Fibroblast of villous mesenchyme (primary cell): ENCODE measurements around the gene TACSTD2. TPM values are rescaled to one million over a fixed set of nuclear protein-coding genes. Genes with fewer than 3 reads are reported as not detected.
"Not testable (repeated sequence)": the region's sequence is repeated elsewhere in the genome, so short reads cannot be mapped to it uniquely, and the experiment has no call there.

Experiments
- DNase-seq: peaks from one replicate; pipeline ENCODE4 v3.0.0-alpha.2; 2010; ENCODE audit warnings: low read depth
- H3K4me3 ChIP-seq: 2 replicates; pipeline ENCODE4 v1.5.1; 2011; ENCODE audit warnings: low read depth, mild to moderate bottlenecking, low read length
- total RNA-seq: library from RNA; depleted of rRNA; stranded (reverse); fragments of >200 nt; gene quantifications from 2 replicates; pipeline ENCODE4 v1.2.3, GENCODE V29; 2012
- TF ChIP-seq, protein P1 (sequence below): IDR thresholded peaks from 2 replicates; pipeline ENCODE4 v1.5.1; 2012; ENCODE audit warnings: low read depth, mild to moderate bottlenecking, low read length; ENCODE audit not compliant: insufficient read depth

TACSTD2 gene
- total RNA-seq, 1 donor = 17.7 TPM

DNA sequence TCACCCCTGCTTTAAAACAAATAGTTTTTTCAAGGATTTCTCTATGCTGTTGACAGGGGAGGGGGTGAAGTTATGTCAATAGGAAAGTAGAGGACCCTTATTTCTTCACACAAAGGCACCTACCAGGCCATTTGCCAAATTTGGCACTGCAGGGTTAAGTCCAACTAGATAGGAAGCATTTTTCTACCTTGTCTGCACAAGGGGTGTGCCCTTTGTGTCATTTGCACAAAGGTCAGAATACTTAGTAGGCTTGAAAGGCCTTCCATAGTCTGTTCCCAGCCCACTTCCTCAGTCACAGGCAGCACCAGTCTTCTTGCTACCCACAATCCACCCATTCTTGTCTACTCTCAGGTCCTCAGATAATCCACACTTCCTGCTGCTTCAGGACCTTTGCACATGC, 7.0 kb downstream of the TACSTD2 start:
- TF ChIP-seq, protein P1, sequence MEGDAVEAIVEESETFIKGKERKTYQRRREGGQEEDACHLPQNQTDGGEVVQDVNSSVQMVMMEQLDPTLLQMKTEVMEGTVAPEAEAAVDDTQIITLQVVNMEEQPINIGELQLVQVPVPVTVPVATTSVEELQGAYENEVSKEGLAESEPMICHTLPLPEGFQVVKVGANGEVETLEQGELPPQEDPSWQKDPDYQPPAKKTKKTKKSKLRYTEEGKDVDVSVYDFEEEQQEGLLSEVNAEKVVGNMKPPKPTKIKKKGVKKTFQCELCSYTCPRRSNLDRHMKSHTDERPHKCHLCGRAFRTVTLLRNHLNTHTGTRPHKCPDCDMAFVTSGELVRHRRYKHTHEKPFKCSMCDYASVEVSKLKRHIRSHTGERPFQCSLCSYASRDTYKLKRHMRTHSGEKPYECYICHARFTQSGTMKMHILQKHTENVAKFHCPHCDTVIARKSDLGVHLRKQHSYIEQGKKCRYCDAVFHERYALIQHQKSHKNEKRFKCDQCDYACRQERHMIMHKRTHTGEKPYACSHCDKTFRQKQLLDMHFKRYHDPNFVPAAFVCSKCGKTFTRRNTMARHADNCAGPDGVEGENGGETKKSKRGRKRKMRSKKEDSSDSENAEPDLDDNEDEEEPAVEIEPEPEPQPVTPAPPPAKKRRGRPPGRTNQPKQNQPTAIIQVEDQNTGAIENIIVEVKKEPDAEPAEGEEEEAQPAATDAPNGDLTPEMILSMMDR = no peak
- no peak overlapping the region for H3K4me3 ChIP-seq
- no peak for DNase-seq

DNA sequence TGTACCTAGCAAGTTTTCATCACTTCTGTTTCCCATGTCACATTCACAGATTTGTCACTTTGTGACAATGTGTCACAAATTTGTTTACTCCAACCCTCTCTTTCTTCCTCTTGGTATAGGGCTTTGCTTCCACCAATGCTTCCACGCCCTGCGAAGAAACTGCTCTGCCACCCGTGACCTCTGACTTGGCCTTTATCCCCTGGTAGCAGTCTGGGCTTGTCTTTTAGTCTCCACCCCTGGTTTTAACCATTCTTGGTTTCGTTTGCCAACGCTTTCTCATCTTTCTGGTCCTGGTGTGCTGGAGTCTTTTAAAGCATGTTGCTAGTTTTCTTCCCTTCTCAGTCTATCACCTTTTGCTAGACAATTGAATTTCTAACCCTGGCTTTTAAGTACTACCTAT, 8.1 kb downstream of the TACSTD2 start:
- no peak overlapping the region for H3K4me3 ChIP-seq
- DNase-seq = no peak
- TF ChIP-seq, protein P1 = no peak

DNA sequence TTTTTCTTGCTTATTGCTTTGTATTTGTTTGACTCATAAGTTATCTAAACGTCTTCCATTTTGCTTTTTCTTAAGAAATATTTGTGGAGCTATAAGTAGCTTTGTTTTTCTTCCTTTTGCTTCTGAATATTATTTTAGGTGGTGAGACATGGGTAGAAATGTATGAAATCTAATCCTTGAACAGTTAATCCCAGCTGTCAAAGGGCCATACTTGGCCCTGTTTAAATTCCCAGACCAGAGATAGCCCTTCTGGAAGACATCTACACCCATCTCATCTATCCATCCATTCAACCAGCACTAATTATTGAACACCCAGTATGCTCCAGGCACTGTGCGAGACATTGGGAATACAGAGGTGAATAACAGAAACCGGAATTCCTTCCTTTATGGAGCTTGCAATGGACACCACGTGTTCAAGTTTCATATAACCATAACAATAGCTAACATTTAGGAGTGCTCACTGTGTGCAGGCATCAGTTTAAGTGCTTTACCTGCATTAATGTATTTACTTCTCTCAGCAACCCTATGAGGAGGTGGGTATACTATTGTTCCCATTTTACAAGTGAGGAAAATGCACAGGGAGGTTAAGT, 8.7 kb downstream of the TACSTD2 start:
- DNase-seq = no peak
- H3K4me3 ChIP-seq = no peak overlapping the region
- TF ChIP-seq, protein P1 = no peak

DNA sequence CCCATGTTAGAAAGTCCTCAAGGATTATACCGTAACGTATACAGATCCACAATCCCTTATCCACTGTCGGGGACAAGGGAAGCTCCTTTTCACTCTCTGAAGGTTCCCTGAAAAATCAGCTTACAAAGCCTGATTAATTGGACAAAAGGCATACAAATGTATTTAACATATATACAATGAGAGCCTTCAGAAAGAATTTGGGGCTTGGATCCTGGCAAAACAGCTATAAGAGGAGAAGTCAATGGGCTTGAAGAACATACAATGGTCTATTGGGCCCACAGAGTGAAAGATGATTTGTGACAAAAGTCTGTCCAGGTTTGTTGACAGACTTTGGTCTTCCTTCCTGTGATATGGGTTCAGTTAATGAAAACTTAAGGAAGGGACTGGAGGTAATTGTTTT, 10.7 kb downstream of the TACSTD2 start:
- TF ChIP-seq, protein P1 = no peak
- H3K4me3 ChIP-seq = no peak overlapping the region
- DNase-seq = no peak

DNA sequence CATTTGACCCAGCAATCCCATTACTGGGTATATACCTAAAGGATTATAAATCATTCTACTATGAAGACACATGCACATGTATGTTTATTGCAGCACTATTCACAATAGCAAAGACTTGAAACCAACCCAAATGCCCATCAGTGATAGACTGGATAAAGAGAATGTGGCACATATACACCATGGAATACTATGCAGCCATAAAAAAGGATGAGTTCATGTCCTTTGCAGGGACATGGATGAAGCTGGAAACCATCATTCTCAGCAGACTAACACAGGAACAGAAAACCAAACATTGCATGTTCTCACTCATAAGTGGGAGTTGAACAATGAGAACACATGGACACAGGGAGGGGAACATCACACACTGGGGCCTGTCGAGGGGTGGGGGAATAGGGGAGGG, 13.3 kb downstream of the TACSTD2 start:
- not testable (repeated sequence) for H3K4me3 ChIP-seq, DNase-seq

DNA sequence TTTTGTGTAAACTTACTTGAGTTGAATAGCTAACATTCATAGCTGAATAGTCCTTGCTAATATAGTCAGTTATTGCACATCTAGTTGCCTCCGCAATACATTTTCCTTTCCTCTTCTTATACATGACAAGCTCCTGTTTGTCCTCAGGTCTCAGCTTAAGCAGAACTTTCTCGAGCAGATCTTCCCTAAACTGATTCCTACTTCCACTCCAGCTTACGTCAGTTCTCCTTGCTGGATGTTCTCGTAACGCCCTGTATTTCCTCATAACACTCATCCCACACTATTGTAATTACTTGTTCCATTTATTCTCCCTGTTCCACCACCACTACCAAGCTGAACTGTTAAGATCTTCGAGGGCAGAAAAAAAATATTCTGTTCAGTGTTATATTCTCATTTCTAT, 15.4 kb downstream of the TACSTD2 start:
- TF ChIP-seq, protein P1 = no peak
- H3K4me3 ChIP-seq = no peak overlapping the region
- DNase-seq = no peak

DNA sequence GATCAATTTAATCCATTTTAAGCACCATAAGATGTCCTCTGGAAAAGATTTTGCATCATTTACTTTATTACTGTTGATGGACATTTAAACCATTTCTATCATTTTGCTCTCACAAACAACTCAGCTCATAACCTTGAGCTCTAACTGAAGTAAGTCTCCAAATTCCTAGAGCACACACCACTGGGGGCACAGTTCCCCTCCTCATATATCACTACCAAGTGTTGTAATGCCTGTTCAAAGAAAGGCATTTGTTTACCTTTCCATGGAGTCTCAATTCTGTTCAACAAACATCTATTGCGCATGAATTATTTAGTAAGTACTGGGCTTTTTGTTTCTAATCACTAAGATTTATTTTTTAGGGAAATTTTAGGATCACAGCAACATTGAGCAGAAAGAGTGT, 21.7 kb downstream of the TACSTD2 start:
- H3K4me3 ChIP-seq = no peak overlapping the region
- no peak for DNase-seq
- TF ChIP-seq, protein P1 = no peak
